ENCODE measurements around the gene GMPPA. TPM values are rescaled to one million over a fixed set of nuclear protein-coding genes. Genes with fewer than 3 reads are reported as not detected.
A peak's percentile ranks its signal among the peaks of the same experiment; 100 is the strongest.

The GMPPA gene
- total RNA-seq, 1 donor from 2014 or later = 21.6 TPM

DNA sequence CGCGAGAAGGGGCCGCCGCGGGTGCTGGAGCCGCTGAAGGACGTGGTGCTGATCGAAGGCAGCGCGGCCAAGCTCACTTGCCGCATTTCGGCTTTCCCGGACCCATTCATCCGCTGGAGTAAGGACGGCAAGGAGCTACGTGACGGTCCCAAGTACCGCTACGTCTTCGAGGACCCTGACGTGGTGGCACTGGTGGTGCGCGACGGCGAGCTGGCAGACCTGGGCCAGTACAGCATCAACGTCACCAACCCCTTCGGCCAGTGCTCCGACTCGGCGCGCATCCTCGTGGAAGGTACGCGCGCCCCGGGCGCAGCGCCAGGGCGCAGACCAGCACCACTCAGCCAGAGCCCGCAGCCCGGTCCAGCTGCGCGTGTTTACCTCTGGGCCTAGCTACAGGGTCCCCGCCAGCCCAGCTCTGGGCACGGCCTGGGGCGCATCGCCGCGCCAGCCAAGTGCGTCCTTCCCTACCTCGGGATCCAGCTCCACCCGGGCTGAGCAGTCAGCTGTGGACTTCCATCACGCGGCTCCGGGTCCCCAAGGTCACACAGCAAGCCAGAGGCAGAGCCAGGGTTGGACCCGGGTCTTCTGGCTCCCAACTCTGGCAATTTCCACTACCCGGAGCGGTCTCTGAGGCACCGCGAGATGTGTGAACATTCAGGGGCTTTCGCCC, 1.7 kb upstream of the GMPPA start:
- peak; percentile 62 for DNase-seq
- ATAC-seq = no peak
- intact Hi-C loops (cut with micrococcal nuclease) = no loop called here

DNA sequence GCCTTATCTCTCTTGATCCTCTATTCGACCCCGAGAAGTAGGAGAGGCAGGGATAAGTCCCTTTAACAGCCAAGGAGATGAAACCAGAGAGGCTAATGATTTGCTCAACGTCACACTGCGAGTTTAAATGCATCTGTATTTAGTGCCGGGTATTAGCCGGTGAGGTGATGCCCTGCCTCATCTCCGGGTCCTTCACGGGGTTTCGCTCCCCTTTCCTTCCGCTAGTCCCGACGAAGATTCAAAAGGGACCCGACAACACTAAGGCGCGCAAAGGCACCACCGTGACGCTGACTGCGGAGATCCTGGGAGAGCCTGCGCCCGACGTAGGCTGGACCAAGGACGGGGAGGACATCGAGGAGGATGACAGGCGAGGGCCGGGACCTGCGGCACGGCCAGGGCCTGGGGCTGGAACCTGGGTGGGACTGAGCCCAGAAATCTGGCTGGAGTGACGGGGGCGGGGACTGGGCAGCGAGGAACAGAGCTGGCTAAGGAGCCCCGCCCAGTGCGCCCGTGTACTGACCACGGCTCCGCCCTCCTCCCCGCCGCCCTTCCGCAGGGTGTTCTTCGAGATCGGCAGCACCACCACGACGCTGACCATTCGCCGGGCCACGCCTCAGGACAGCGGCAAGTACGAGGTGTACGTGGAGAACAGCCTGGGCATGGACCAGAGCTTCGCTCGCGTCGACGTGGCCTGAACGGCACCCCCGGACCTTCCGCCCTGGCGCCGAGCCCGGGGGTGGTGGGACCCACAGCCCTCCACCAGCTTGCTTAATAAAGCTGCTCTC, 1.0 kb upstream of the GMPPA start:
- ATAC-seq (peak; percentile 86), DNase-seq (peak; percentile 97)
- intact Hi-C loops (cut with micrococcal nuclease) = no loop called here

- DNase-seq (no peak), ATAC-seq (no peak)
- intact Hi-C loops (cut with micrococcal nuclease) = no loop called here
These were observed 292 bp downstream of the GMPPA start for GRCh38 chr2:219499058-219499307.

- intact Hi-C loops (cut with micrococcal nuclease) = no loop called here
- no peak for DNase-seq
- ATAC-seq = no peak
These were observed 864 bp downstream of the GMPPA start for GRCh38 chr2:219499555-219499954.

GRCh38 chr2:219500135-219500534, 1.4 kb downstream of the GMPPA start:
- ATAC-seq (no peak), DNase-seq (no peak)
- intact Hi-C loops (cut with micrococcal nuclease) = no loop called here

- no peak for DNase-seq
- no peak for ATAC-seq
- intact Hi-C loops (cut with micrococcal nuclease) = no loop called here
These were observed 3.2 kb downstream of the GMPPA start for GRCh38 chr2:219501849-219502248.

GRCh38 chr2:219502618-219503017, 3.9 kb downstream of the GMPPA start:
- intact Hi-C loops (cut with micrococcal nuclease) = no loop called here

GRCh38 chr2:219505585-219505984, 6.9 kb downstream of the GMPPA start:
- ATAC-seq = no peak
- intact Hi-C loops (cut with micrococcal nuclease) = no loop called here
- DNase-seq = no peak

More at GRCh38 chr2:219502618-219503017, 3.9 kb downstream of the GMPPA start:
- no peak for ATAC-seq
- no peak for DNase-seq

DNA sequence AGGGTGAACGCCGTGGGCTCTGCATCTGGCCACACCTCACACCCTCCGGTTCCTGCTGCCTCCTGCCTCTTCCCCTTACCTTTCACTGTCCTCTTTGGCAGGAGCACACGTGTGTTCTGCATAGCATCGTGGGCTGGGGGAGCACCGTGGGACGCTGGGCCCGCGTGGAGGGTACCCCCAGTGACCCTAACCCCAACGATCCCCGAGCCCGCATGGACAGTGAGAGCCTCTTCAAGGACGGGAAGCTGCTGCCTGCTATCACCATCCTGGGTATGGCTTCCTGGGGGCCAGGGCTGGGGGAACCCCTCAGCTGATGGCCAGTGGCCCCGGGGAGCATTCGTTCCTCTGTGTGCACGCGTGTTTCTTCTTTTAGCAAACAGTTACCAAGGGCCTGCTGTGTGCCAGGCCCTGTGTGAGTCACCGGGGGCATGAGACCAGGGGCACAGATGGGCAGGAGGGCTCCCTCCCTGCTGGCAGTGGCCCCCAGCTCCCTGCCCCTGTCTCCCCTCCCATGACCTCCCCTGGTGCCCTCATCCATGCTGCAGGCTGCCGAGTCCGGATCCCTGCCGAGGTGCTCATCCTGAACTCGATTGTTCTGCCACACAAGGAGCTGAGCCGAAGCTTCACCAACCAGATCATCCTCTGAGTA, 7.6 kb downstream of the GMPPA start:
- ATAC-seq (no peak), DNase-seq (no peak)
- intact Hi-C loops (cut with micrococcal nuclease) = no loop called here

GRCh38 chr2:219506802-219507526, 8.3 kb downstream of the GMPPA start:
- intact Hi-C loops (cut with micrococcal nuclease) = no loop called here
- DNase-seq (no peak), ATAC-seq (no peak)

GRCh38 chr2:219507581-219508443, 9.1 kb downstream of the GMPPA start:
- intact Hi-C loops (cut with micrococcal nuclease) = no loop called here
- peak; percentile 42 for ATAC-seq
- DNase-seq = no peak

GRCh38 chr2:219508444-219508734, 9.7 kb downstream of the GMPPA start:
- ATAC-seq = no peak
- intact Hi-C loops (cut with micrococcal nuclease) = no loop called here

GRCh38 chr2:219508971-219509779, 10.5 kb downstream of the GMPPA start:
- no peak for DNase-seq
- ATAC-seq = peak; percentile 14

More at GRCh38 chr2:219508444-219508734, 9.7 kb downstream of the GMPPA start:
- no peak for DNase-seq

DNA sequence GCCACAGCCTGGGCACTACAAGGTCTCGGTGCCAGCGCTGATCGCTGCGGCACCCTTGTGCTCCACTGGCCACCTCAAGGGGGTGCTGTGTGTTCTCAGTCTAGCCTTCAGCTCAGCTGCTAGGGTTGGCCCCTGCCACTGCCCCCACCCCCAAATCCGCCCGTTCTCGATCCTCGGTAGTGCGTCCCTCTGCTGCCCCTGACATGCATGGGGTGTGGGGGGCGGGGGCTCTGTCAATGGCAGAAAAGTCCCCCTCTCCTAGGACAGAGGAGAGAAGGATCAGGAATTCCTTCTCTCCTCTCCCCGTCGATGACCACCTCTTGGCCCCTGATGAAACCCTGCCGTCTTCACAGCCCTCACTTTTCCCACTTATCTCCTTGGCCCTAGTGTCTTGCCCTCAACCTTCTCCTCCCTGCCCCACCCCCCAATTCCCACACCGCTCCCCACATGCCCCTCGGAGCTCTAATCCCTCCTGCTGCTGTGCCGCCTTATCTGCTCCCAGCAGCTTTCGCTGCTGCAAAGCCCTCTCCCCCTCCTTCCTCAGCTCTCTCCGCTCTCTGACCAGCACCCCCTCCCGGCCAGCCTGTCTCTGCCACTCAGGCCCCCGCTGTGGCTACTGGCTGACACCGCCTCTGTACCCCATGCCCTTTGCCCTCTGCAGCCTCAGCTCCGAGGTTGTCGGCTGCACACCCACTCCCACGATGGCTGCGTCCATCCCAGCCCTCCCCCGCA, 11.3 kb downstream of the GMPPA start:
- intact Hi-C loops (cut with micrococcal nuclease) = no loop called here
- peak; percentile 77 for ATAC-seq
- peak; percentile 65 for DNase-seq

More at GRCh38 chr2:219508971-219509779, 10.5 kb downstream of the GMPPA start:
- intact Hi-C loops (cut with micrococcal nuclease) = no loop called here

DNA sequence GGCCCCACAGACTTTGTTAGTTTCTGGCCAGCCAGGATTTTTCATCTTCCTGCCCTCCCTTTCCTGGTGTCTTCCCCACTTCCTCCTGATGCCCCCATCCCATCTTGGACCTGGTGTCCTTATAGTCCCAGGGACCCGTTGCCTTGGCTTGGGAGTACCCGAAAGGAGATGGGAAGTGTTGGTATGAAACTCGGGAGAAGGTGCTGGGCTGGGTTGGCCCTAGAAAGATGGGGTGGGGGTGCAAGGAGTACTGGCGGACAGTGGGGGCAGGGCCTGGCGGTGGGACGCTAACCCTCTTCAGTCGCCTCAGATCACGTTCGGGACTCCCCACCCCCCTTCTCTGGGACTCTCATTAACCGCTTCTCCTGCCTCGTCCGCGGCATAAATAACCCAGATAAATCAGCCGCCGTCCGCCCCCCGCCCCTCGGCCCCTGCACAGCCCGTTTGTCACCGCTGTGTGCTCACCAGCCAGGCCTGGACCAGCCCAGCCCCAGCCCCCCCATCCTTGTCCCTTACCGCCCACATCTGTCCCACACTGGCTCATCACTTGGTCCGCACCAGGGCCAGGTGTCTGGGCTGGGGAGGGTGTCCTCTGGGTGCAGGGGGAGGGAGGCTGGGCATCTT, 11.9 kb downstream of the GMPPA start:
- DNase-seq = no peak
- intact Hi-C loops (cut with micrococcal nuclease) = no loop called here
- ATAC-seq = no peak

GRCh38 chr2:219511547-219512325, 13.0 kb downstream of the GMPPA start:
- ATAC-seq = no peak
- intact Hi-C loops (cut with micrococcal nuclease) = no loop called here
- DNase-seq = no peak
